SKM-1 (cell line): ENCODE data around the gene OCRL.

ENCODE experiments used
- DNase-seq: peaks from one replicate; lab custom pipeline; 2025; ENCODE audit not compliant: unreplicated experiment; lab: John Stamatoyannopoulos, UW

OCRL gene

DNA sequence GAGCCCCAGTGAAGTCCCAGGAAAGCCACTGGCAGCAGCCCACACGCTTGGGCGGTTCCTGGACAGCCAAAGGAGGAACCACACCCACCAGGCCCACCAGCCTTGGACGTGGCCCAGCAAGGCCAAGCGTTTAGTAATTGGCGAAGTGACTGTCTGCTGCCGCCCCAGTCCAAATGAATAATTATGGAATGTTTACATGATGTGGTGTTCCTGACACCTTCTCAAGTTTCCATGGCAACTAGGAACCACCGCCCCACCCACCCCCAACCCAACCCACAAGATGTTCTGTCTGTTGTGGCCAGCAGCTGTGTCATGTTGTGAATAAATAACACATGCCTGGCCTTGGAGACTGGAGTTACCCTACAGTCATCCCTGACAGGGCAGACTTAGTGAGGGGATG, 92.4 kb downstream of the OCRL start:
- no peak for DNase-seq

GRCh38 chrX:129634541-129634940, 94.5 kb downstream of the OCRL start:
- no peak for DNase-seq

DNA sequence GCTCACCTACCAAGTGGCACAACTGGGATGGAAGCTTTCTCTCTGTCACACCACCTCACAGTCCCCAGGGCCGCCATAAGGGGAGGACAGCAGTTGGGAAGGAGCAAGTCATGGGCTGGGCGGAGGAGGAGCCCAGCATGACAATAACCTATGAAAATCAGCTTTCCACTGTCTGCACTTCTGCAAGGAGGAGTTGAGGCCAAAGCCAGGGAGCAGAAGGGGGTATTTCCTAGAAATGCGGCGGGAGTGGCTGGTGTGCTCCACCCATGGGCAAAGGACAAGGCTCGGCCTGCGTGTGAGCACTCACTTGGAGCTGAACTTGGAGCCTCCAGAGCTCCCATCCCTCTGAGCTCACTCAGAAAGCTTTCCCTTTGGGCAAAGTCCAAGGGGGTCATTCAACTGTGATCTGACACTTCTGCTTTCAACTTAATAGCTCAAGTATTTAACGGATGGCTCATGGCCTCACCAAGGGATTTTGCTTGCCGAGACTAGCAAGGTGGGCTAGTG, 96.2 kb downstream of the OCRL start:
- no peak for DNase-seq

- no peak for DNase-seq
Observed at GRCh38 chrX:129637217-129638109, 97.4 kb downstream of the OCRL start.

GRCh38 chrX:129638917-129639316, 98.9 kb downstream of the OCRL start:
- no peak for DNase-seq

DNA sequence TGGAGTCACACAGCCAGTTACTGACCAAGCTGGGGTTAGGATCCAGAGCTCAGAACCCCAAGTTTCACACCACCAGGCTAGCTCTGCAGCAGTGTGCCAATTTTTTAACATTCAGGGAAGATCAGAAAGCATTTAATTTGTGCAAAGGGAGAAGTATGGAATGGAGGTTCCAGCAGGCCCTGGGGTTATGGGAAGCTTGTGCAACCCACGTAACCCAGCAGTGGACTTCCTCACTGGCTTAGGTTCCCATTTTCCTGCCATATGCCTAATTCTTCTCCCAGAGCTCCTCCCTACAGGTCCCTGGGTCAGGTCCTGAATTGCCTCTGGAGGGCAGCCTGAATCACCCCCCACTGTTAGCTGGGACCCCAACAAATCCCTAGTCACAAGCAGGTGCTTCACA, 100.7 kb downstream of the OCRL start:
- no peak for DNase-seq

- no peak for DNase-seq
Observed at GRCh38 chrX:129641469-129641868, 101.4 kb downstream of the OCRL start.

GRCh38 chrX:129641941-129642340, 101.9 kb downstream of the OCRL start:
- no peak for DNase-seq
